ENCODE data around the gene PSORS1C2.
A peak's percentile ranks its signal among the peaks of the same experiment; 100 is the strongest.
"Not testable (repeated sequence)": the region's sequence is repeated elsewhere in the genome, so short reads cannot be mapped to it uniquely, and the experiment has no call there.

PSORS1C2 gene

GRCh38 chr6:31165064-31165832 lies 26.4 kb upstream of the PSORS1C2 start:
- DNase-seq, result not testable (repeated sequence)

DNA sequence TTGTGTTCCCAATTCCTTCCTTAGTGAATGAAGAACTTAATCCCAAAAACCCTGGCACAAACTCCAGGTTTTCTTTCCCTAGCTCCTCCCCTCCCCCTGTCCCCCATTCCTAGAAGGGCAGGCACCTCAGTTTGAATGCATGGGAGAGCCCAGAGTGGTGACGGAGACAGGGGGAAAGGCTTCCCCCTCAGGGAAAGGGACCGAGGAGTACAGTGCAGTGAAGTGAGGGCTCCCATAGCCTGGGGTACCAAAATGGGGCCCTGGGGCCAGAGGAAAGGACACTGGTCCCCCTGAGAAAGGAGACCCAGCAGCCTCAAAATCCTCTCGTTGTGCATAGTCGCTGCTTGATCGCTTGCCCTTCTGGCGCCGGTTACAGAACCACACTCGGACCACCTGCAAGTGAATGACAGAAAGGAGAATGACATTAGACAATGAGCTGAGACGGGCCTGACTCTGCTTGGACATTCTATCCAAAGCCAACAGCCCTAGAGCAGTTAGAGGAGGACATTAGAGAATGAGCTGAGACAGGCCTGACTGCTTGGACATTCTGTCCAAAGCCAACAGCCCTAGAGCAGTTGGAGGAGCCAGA lies 25.7 kb upstream of the PSORS1C2 start:
- DNase-seq, result not testable (repeated sequence)

DNA sequence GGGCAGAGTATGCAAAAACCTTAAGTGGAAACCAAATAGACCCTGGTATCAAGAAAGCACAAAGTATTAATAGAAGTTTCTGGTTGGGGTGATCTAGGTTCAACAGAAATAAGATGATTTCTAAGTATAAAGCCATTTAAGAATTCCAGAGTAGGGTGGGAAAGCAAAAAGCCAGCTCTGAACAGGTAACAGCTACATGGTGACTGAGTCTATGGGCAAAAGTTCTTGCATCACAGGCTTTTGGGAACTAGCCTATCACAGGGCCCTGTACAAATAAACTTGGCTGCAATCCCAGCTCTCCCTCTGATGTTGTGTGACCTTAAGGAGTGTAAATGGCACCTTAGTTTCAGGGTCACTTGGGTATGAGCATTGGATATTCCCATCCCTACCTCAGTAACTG lies 25.1 kb upstream of the PSORS1C2 start:
- DNase-seq, result no peak

DNA sequence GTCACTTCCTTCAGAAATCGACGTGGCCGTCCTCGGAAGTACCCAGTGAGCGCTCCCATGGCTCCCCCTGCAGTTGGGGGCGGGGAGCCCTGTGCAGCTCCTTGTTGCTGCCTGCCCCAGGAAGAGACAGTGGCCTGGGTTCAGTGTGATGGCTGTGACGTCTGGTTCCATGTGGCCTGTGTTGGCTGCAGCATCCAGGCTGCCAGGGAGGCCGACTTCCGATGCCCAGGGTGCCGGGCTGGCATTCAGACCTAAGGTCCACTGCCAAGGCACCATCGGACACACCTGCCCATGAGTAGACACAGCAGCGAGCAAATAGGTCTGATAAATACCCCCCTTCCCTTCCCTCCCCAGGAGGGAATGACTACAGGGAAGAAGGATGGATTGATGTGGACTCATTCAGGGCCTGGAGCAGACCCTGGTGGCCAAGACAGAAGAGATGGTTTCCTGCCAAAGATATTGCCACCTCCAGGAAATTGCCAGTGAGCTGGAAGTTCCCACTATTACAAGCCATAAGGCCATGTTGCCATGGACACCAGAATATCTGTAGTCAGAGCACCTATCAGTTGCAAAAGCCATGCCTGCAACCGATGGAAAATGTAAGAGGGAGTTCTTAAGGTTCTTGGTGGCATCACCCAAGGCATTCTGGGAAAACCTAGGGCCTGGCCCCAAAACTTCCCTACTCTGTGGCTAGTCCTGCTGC lies 23.7 kb upstream of the PSORS1C2 start:
- no peak for DNase-seq

DNA sequence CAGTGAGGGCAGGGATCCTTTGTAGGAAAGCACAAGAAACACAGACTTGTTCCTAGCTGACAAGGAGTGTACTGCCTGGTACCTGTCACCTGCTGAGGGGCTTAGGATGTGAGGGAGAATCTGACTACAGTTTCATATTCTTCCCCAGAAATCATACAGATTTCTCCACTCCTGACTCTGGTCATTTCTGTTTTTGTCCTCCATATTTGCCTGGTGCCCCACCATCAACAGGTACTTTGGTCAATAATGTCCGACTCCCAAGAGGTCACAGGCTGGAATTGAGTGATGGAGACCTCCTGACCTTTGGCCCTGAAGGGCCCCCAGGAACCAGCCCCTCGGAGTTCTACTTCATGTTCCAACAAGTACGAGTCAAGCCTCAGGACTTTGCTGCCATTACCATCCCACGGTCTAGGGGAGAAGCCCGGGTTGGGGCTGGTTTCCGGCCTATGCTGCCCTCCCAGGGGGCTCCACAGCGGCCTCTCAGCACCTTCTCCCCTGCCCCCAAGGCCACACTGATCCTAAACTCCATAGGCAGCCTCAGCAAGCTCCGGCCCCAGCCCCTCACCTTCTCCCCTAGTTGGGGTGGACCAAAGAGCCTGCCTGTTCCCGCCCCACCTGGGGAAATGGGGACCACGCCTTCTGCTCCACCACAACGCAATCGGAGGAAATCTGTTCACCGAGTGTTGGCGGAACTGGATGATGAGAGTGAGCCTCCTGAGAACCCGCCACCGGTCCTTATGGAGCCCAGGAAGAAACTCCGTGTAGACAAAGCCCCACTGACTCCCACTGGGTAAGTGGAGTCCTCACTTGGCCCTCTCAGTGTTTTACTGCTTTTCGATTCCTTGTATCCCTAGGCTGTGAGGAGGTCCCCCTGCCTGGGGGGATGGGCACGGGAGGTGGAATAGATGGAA lies 22.6 kb upstream of the PSORS1C2 start:
- no peak for DNase-seq

GRCh38 chr6:31158863-31159855 lies 20.3 kb upstream of the PSORS1C2 start:
- DNase-seq, result no peak

DNA sequence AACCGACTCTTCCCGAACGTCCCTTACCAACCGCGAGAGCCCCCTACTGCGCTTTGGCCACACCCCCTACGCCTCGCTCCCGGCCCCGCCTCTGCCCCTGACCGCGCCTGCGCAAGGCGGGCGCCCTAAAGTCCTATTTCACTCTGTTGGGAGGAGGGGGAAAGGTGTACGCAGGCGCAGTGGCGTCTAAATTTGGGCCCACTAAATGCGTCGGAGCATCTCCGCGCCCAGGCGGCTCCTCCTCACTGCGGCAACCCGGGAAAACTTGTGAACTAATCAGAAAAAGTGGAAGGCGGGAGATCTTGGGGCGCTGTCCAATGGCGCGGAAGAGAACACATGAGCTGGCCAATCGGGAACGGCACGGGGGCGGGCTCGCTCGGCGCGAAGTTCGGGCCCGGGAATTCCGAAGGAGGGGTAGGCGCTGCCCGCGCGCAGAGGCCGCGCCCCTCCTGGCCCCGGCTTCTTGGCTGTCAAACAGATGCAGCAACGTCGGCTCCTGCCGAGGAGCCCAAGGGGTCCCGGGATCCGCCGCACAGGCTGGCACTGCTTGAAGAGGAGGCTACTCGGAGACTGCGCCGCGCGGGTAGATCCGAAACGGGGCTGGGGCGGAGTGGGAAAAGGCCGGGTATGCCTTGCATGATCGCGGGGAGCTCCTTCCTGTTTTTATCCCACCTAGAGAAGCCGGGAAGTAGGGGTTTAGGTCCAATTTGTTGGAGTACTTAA lies 19.4 kb upstream of the PSORS1C2 start, which contains the start of gene TCF19:
TCF19 (plus strand) TSS at position 450 of the 723 bp plus-strand sequence. CDS start 881 bp downstream, outside the sequence.
- peak; percentile 98 for DNase-seq

- no peak for DNase-seq
These were observed 18.8 kb upstream of the PSORS1C2 start, which contains the start of gene CCHCR1 for GRCh38 chr6:31157513-31158139. CCHCR1 (minus strand) TSS chr6:31157802; CDS start chr6:31157600, 202 bp downstream.

GRCh38 chr6:31156641-31157040 lies 17.8 kb upstream of the PSORS1C2 start:
- no peak for DNase-seq

DNA sequence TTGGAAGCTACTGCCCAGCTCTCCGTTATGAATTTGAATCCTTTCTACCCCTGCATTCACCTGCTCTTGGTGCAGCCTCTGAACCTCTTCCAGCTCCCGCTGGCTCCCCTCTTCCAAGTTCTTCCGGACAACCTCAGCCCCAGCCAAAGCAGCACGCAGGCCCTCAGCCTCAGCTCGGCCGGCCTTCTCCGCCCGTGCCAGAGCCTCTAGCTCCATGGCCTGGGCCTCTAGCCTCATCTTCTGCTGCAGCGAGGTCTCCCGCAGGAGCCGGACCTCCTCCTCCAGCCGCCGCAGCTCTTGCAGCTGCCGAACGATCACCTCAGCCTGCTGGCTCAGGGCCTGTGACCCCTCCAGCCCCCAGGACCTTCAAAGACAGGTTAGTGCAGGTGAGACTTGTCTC lies 15.6 kb upstream of the PSORS1C2 start:
- DNase-seq, result no peak

DNA sequence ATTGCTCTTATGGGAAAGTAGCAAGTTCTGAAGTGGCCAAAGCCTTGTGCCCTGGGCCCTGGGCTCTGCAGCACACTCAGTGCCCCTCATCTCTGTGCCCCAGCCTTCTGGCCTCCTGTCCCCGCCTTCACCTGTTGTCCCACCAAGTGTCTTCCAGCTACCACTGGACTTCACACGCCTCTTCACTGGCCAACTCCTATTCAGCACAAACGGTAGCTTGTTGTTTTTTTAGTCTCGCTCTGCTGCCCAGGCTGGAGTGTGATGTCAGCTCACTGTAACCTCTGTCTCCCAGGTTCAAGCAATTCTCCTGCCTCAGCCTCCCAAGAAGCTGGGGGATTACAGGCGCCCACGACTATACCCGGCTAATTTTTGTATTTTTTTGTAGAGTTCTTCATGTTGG lies 13.9 kb upstream of the PSORS1C2 start:
- peak; percentile 69 for DNase-seq

- DNase-seq, result no peak
These were observed 11.1 kb upstream of the PSORS1C2 start for GRCh38 chr6:31149827-31150447.

- DNase-seq, result no peak
These were observed 6.5 kb upstream of the PSORS1C2 start for GRCh38 chr6:31145386-31145785.

GRCh38 chr6:31144970-31145340 lies 6.1 kb upstream of the PSORS1C2 start:
- DNase-seq, result no peak

DNA sequence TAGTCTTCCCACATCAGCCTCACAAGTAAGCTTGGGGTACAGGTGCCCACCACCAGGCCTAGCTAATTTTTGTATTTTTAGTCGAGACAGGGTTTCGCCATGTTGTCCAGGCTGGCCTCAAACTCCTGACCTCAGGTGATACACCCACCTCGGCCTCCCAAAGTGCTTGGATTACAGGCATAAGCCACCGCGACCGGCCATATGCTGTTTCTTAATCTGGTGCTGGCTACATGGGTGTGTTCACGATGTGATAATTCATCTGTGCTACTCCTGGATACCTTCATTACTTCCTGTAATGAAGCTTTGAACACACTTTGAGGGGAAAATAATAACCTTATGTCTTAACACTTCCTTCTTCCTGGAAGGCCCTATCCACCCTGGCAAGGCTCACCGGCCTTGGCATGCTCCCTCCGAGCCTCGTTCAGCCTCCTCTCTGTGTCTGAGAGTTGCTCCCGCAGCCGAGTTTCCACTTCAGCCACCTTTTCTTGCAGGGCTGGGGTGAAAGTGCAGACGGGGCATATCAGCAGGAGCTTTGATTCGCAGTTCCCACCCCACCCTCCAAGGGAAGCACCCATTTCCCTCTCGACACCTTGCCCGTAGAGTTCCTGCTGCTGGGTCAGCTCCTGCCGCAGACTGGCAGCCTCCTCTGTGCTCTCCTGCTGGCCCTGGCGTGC lies 5.6 kb upstream of the PSORS1C2 start:
- no peak for DNase-seq

DNA sequence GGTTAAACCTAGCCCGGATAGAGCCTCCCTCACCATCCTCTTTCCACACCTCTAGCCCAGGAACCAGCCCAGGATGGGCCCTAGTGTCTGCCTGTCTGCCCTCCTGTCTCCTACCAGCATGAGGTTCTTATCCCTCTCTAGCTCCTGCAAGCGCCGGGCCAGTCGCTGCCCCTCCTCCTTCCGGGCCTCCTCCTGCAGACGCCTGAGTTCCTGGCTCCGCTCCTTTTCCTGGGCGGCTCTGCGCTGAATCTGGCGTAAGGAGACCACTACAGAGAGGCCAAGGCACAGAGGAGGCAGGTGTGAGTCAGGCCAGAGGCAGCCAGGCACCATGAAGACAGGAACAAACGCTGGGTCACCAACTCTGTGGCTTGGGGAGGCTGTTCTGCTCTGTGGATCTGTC lies 4.3 kb upstream of the PSORS1C2 start:
- no peak for DNase-seq

- no peak for DNase-seq
These were observed 3.5 kb upstream of the PSORS1C2 start for GRCh38 chr6:31142361-31142761.

DNA sequence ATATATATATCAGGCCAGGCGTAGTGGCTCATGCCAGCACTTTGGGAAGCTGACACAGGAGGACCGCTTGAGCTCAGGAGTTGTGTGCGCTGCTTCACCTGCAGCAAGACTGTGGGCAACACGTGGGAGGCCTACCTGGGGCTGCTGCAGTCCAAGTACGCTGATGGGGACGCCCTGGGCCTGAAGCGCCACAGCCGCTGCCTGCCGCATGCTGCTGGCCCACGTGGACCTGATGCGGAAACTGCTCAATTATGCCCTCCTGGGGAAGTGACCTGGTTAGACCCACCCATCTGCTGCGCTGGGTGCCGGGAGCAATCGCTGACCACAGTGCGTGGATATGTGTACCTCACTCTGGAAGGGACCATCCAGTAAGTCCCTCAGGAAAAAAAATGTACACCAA lies 1.8 kb upstream of the PSORS1C2 start:
- DNase-seq, result no peak

GRCh38 chr6:31139599-31139998 lies 733 bp upstream of the PSORS1C2 start:
- no peak for DNase-seq

Data from NCI-H2029 (cell line).